Measurements from ENCODE around the gene KCNIP4.

The KCNIP4 gene

DNA sequence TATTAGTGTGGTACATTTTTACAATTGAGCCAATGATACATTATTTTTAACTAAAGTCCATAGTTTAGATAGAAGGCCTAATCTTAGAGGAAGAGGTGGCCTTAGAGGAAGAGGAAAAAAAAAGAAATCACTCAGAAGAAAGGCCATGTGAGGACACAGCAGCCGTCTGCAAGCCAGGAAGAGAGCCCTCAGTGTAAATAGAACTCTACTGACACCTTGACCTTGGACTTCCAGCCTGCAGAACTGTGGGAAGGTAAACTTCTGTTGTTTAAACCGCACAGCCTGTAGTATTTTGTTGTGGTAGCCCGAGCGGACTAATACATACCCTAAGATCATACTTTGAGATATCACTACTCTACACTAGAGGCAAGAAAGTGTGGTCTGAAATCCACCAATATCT is 5.1 kb upstream of the KCNIP4 start:
- TF ChIP-seq, protein P1, sequence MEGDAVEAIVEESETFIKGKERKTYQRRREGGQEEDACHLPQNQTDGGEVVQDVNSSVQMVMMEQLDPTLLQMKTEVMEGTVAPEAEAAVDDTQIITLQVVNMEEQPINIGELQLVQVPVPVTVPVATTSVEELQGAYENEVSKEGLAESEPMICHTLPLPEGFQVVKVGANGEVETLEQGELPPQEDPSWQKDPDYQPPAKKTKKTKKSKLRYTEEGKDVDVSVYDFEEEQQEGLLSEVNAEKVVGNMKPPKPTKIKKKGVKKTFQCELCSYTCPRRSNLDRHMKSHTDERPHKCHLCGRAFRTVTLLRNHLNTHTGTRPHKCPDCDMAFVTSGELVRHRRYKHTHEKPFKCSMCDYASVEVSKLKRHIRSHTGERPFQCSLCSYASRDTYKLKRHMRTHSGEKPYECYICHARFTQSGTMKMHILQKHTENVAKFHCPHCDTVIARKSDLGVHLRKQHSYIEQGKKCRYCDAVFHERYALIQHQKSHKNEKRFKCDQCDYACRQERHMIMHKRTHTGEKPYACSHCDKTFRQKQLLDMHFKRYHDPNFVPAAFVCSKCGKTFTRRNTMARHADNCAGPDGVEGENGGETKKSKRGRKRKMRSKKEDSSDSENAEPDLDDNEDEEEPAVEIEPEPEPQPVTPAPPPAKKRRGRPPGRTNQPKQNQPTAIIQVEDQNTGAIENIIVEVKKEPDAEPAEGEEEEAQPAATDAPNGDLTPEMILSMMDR (IDR thresholded peaks at IDR 0.05; ENCODE audit: low read depth, low read length) = no peak
- H3K4me3 ChIP-seq (ENCODE audit: low read depth, low read length) = no peak overlapping the region

DNA sequence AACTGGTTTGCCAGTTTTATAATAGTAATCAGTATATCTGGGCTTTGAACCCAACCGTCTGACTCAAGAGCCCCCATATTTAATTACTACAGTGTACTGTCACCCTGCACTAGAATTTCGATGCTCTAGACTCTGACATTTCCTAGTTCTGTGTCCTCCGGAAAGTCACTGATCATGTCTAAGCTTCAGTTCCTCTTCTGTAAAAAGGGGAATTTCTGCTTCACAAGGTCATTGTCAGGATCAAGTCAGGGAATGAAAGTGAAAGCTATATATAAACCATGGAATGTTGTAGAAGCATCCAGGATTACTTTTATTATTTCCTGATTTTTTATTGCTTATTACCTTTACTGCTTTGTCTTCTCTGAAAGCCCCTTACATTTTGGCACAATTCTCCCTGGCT is 4.0 kb upstream of the KCNIP4 start:
- TF ChIP-seq, protein P1 (IDR thresholded peaks at IDR 0.05; ENCODE audit: low read depth, low read length) = no peak
- H3K4me3 ChIP-seq (ENCODE audit: low read depth, low read length) = no peak overlapping the region

DNA sequence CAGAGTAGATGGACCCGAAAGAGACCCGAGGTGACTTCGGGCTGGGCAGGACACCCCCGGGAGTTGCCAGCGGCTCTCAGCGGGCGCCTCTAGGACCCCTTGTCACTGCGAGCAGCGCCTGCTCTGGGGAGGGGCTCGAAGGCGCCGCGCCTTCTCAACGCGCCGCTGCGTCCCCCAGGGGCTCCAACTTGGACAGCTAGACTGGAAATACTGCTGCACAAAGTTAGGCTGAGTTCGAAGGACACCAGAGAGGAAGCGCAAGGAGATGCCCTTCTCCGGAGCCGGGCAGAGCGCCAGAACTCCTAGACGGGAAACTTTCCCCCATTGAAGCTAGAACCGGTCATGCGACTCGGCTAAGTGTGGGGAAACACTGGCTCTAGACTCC is 493 bp upstream of the KCNIP4 start:
- no peak overlapping the region for H3K4me3 ChIP-seq (ENCODE audit: low read depth, low read length)
- TF ChIP-seq, protein P1 (IDR thresholded peaks at IDR 0.05; ENCODE audit: low read depth, low read length) = no peak

DNA sequence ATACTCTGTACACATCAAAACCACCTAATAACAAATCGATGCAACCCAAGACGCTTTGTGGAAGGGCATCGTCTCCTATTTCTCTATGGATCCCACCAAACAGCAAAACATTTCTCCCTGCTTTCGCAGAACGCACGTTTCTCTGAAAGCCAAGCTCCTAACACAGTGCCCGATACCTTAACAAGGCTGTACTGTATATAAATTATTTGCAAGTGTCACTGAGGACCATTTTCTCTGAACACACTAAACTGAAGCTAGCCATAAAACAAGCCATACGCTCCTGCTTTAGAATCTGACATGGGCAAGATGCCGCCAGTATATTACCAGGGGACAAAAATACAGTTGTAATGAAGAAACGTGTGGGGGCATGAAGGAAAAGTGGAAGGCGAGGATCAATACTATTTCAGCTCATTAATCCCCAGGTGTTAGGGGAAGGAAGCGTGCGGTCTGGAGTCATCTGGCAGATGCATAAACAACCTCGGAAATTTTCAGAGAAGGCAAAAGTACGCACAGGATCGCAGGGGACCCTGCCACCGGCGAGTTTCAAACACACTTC is 703 bp downstream of the KCNIP4 start:
- H3K4me3 ChIP-seq (ENCODE audit: low read depth, low read length) = no peak overlapping the region
- TF ChIP-seq, protein P1 (IDR thresholded peaks at IDR 0.05; ENCODE audit: low read depth, low read length) = no peak

DNA sequence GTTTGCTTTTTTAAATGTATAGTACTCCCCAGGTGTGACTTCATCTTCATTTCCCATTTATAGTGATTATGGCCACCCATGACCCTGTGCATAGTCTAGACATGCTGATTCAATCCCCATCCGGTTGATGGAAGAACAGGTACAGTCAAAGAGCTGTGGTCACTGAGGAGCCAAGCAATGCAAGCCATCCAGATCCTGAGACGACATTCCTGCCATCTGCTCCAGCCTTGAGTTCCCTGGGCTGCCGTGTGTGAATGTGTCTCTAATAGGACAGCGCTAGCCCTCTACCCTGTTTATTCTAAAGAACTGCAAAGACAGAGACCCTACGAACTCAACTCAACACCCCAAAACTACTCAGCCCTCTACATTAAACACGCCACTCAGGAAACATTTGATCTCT is 1.7 kb downstream of the KCNIP4 start:
- TF ChIP-seq, protein P1 (IDR thresholded peaks at IDR 0.05; ENCODE audit: low read depth, low read length) = no peak
- H3K4me3 ChIP-seq (ENCODE audit: low read depth, low read length) = no peak overlapping the region

DNA sequence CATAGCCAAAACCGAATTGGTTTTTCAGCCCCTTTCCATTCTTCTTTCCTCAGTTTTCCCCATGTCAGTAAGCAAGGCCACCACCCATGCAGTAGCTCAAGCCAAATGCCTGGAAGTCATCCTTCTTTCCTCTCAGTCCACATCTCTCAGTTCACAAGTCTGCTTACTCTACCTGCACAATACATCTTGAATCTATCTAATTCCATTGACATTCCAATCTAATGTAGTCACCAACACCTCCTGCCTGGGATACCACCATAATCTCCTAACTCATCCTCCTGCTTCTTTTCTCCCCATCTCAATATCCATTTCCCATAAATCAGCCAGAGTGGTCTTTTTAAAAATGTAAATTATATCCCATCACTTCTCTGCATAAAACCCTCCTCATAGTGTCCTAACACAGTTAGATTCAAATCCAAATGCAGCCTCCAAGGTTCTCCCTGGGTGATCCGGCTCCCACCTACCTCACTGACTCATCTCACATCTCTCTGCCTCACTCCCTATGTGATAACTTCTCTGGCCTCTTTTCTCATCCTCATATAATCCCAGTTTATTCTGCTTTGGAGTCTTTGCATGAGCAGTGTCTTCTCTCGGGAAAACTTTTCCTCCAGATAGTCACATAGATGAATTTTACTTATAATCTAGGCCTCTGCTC is 26.9 kb downstream of the KCNIP4 start:
- no peak overlapping the region for H3K4me3 ChIP-seq (ENCODE audit: low read depth, low read length)
- TF ChIP-seq, protein P1 (IDR thresholded peaks at IDR 0.05; ENCODE audit: low read depth, low read length) = no peak

DNA sequence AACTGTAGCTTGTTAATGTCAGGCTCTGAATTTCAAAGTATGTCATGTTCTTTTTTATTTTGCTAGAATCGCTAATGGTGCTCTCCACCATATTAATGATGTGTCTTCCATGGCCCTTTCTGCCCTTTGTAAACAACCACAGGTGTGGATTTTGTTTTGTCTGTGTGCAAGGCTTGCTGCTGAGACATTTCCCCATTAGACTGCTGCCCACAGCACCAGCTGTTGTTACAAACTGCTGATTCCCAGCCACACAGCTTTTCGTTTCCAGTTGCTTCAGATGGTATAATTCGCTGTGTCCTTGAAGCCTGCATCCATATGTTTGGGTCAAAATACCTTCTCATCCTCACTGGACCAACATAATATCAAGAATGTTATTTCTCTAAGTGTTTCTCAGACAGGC is 32.8 kb downstream of the KCNIP4 start:
- TF ChIP-seq, protein P1 (IDR thresholded peaks at IDR 0.05; ENCODE audit: low read depth, low read length) = no peak
- no peak overlapping the region for H3K4me3 ChIP-seq (ENCODE audit: low read depth, low read length)

All from WI38 (cell line).